Ovary (tissue), 9 donors: Measurements from ENCODE around the gene WWOX. TPM values are rescaled to one million over a fixed set of nuclear protein-coding genes. Genes with fewer than 3 reads are reported as not detected.

Experiments
- DNase-seq, 5 donors: peaks; one replicate each; pipeline ENCODE4 v3.0.0-alpha.2; 2019 to 2020
- H3K27ac ChIP-seq, 2 donors: fragments of 200-600 bp; one replicate each; pipeline versions ENCODE4 v1.5.1 to v1.8.0; 2019 to 2022
- H3K27me3 ChIP-seq: fragments of 200-600 bp; one replicate; pipeline ENCODE4 v1.8.0; 2022
- H3K36me3 ChIP-seq: fragments of 200-600 bp; sonication (generic); one replicate; pipeline ENCODE4 v1.5.1; 2019
- H3K4me1 ChIP-seq: one replicate; pipeline ENCODE4 v1.8.1; 2013; ENCODE audit warnings: mild to moderate bottlenecking, moderate library complexity; ENCODE audit not compliant: insufficient read depth
- H3K4me3 ChIP-seq: fragments of 200-600 bp; sonication (generic); one replicate; pipeline ENCODE4 v1.5.1; 2017
- H3K9me3 ChIP-seq, 2 donors: fragments of 200-600 bp in 1 of 2; sonication (generic) in 1 of 2; one replicate each; pipeline versions ENCODE4 v1.5.1 to v1.8.1; 2013 to 2019; ENCODE audit warnings: mild to moderate bottlenecking in 1 of 2, moderate library complexity in 1 of 2
- EP300 ChIP-seq: sonication (generic); formaldehyde crosslinking; IDR thresholded peaks from one replicate; pipeline ENCODE4 v1.6.1; 2017; ENCODE audit warnings: antibody characterized with exemption
- POLR2A ChIP-seq: fragments of 450-650 bp; IDR thresholded peaks from one replicate; pipeline ENCODE4 v1.6.1; 2017; ENCODE audit warnings: antibody characterized with exemption, mild to moderate bottlenecking, moderate library complexity
- WGBS, 3 donors: extraction: QIAGEN DNeasy Blood & Tissue Kit in 1 of 3; methylation state at CpG; one replicate each; pipeline versions ENCODE4 v1.1.5 to v1.1.7; 2013 to 2017; 5-methylcytosine and 5-hydroxymethylcytosine counted together
- intact Hi-C, 4 donors: fragments of 100-400 bp; cut with DNase I; formaldehyde crosslinking; loops; one replicate each; pipeline versions ENCODE4 v1.11.0 to v1.15.1; 2022 to 2023
- polyA plus RNA-seq, 2 donors: library from polyadenylated mRNA; stranded (reverse); fragments of 200-250 nt in 1 of 2; fragments of 350-450 nt in 1 of 2; fragmentation: Illumina TruSeq in 1 of 2; extraction: RNeasy Lipid Tissue Mini Kit (QIAGEN cat#74804) in 1 of 2; gene quantifications; one replicate each; pipeline ENCODE4 v1.2.3, GENCODE V29; 2013 to 2014
- total RNA-seq, 7 donors: library from RNA; depleted of rRNA in 2 of 7; stranded (reverse); fragments of >200 nt in 2 of 7; fragmentation: NEBNext Ultra II Directional in 3 of 7; extraction: Animal tissue kit (Norgen Biotek cat#: 25700) in 3 of 7; gene quantifications; one replicate each; pipeline versions ENCODE4 v1.1.0 to v1.2.4, GENCODE V29; 2016 to 2023
- TF ChIP-seq, protein P1 (sequence below), 3 donors: fragments of 450-650 bp in 2 of 3; fragments of 200-600 bp in 1 of 3; IDR thresholded peaks; one replicate each; pipeline versions ENCODE4 v1.5.1 to v1.8.0; 2016 to 2022; ENCODE audit warnings: antibody characterized with exemption in 3 of 3, mild to moderate bottlenecking in 1 of 3
- donor health status: DM: no; HTN: no; CAD: no; lungs with moderate emphysema.
- donor health status: DM: no; HTN: no; CAD: no.
- donor health status: Bipolar disorder and iron deficiency.
- donor health status: DM: yes; HTN: yes; CAD: no.
- donor health status: DM: no; HTN: no; CAD: no.
- donor health status: DM: yes; HTN: yes; CAD: no.

Gene WWOX
- total and polyA plus RNA-seq, 9 donors, result 11.0 to 40.5 (median 25.2) TPM

DNA sequence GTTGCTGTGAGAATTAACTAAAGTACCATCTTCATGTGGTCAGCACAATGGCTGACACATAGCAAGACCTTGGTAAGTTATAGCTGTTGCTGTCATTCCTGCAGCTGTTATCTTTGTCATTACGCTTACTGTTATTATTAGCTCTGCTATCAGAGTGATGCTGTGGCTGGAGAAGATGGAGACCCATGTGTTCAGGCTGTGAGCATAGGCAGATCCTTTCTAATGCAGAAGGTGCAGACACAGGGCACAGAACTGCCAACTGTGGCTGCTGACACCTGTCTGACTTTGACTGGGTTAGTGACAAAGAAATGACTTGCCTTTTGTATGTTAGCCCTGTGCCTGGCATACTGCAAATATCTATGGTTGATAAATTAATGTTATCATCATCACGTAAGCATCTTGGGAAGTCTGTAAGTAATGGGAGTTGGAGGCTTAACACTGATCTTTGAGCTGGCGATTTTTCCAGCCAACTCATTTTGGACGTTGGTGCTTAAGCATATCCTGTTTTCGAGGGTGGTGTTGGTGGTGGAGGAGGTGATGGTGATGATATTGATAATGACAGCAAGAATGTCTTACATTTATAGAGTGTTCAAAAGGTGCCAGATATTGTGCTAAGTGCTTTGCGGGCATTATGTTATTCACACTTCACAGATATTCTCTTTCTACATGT, 695.3 kb downstream of the WWOX start:
- Histone ChIP-seq H3K27me3 (no peaks in the 10 kb centered on the region), H3K27ac (no peak overlapping the region), H3K4me1 (peaks cover 1% of the 10 kb centered on the region), H3K9me3 (no peaks in the 10 kb centered on the region), H3K4me3 (no peak overlapping the region), H3K36me3 (no peaks in the 10 kb centered on the region)
- intact Hi-C loops, result no loop called here
- WGBS, 3 donors, result 87 to 88% (median 87%) methylated on average over 6 of the region's 6 CpGs
- TF ChIP-seq, protein P1, sequence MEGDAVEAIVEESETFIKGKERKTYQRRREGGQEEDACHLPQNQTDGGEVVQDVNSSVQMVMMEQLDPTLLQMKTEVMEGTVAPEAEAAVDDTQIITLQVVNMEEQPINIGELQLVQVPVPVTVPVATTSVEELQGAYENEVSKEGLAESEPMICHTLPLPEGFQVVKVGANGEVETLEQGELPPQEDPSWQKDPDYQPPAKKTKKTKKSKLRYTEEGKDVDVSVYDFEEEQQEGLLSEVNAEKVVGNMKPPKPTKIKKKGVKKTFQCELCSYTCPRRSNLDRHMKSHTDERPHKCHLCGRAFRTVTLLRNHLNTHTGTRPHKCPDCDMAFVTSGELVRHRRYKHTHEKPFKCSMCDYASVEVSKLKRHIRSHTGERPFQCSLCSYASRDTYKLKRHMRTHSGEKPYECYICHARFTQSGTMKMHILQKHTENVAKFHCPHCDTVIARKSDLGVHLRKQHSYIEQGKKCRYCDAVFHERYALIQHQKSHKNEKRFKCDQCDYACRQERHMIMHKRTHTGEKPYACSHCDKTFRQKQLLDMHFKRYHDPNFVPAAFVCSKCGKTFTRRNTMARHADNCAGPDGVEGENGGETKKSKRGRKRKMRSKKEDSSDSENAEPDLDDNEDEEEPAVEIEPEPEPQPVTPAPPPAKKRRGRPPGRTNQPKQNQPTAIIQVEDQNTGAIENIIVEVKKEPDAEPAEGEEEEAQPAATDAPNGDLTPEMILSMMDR (IDR thresholded peaks at IDR 0.05), result no peak
- TF ChIP-seq POLR2A, result no peak
- TF ChIP-seq EP300, result no peak
- DNase-seq, result no peak

DNA sequence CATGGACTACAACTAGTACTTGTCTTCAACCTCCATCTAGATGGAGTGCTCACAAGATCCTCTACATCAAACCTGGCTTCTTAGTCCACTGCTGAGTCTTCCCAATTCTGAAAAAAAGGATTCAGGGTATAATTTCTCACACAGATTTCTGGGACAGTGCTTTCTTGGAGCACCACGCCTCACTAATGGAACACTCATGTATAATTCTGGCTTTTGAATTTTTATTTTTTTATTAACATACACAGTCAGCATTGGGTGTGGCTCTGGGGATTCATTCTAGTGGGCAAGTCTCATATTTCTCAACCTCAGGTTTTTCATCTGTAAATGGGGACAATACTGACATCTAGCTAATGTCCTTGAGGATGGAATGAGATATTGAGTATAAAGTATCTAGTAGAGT, 696.0 kb downstream of the WWOX start:
- DNase-seq, result no peak
- Histone ChIP-seq H3K4me1 (peaks cover 1% of the 10 kb centered on the region), H3K27me3 (no peaks in the 10 kb centered on the region), H3K4me3 (no peak overlapping the region), H3K36me3 (no peaks in the 10 kb centered on the region), H3K9me3 (no peaks in the 10 kb centered on the region), H3K27ac (no peak overlapping the region)
- intact Hi-C loops, result no loop called here
- no peak for TF ChIP-seq POLR2A
- TF ChIP-seq, protein P1 (IDR thresholded peaks at IDR 0.05), result no peak
- no peak for TF ChIP-seq EP300
- WGBS, 3 donors, result 95 to 100% (median 97%) methylated on average over 1 of the region's 1 CpG

DNA sequence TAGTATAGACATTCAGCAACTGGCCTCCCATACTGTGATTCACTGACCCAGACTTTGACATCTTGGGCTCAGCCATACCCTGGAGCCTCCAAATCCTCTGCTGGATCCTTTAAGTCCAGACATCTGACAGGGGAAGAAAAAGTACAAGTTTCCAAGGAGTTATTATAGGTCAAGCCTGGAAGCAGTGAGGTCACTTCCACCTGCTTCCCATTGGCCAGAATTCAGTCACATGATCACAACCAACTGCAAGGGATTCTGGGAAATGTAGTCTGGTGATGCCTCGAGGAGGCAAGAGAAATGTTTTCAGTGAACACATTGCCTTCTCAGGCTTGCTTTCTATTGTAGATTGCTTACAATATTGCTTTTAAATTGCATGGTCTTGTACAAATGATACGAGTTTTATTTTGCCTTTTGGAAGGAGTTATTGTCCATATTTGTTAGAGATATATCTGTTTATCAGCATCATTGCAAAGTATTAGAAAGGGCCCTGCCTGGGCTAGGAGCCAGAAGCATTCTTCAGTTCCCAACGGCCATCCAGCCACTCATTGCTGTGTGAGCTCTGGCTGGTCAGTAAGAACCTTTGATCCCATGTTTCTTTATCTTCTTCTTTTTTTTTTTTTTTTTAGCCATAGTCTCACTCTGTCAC, 696.9 kb downstream of the WWOX start:
- Histone ChIP-seq H3K27me3 (no peaks in the 10 kb centered on the region), H3K27ac (no peak overlapping the region), H3K36me3 (no peaks in the 10 kb centered on the region), H3K9me3 (no peaks in the 10 kb centered on the region), H3K4me3 (no peak overlapping the region), H3K4me1 (peaks cover 1% of the 10 kb centered on the region)
- 11 to 35% (median 16%) methylated on average over 3 of the region's 3 CpGs for WGBS, 3 donors
- DNase-seq, result peak in 3 of 5 donors; percentile 32 to 56 (median 45)
- no peak for TF ChIP-seq EP300
- TF ChIP-seq, protein P1 (IDR thresholded peaks at IDR 0.05), result no peak
- no peak for TF ChIP-seq POLR2A
- intact Hi-C loops, result no loop called here

DNA sequence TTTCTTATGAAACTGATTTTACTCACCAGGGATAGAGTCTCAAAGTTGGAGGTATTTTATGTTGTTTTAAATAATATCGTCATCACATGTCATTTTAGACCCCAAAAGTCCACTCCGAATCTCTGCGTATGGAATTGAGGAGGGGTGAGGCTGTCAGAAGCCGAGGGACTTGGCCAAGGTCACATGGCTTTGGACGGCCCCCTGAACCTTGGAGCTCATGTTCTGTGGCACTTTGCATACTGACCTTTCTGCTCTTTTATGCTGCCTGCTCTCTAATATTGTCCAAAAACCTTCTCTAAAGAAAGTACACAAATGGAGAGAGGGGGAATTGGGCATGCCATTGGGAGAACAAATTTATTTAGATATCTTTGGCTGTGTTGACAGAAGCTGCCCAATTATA, 700.0 kb downstream of the WWOX start:
- WGBS, 3 donors, result 55 to 62% (median 58%) methylated on average over 5 of the region's 5 CpGs
- peaks cover 1% of the 10 kb centered on the region for H3K4me1 ChIP-seq
- TF ChIP-seq, protein P1 (IDR thresholded peaks at IDR 0.05), result no peak
- TF ChIP-seq EP300 (no peak), POLR2A (no peak)
- no peaks in the 10 kb centered on the region for H3K27me3 ChIP-seq
- DNase-seq, result no peak
- H3K9me3 ChIP-seq, result no peaks in the 10 kb centered on the region
- no peaks in the 10 kb centered on the region for H3K36me3 ChIP-seq
- H3K27ac ChIP-seq, result no peak overlapping the region
- no peak overlapping the region for H3K4me3 ChIP-seq
- intact Hi-C loops, result no loop called here
